ENCODE measurements around the gene HMBS. TPM values are rescaled to one million over a fixed set of nuclear protein-coding genes. Genes with fewer than 3 reads are reported as not detected.
A peak's percentile ranks its signal among the peaks of the same experiment; 100 is the strongest.

Gene HMBS
- total RNA-seq, 2 donors from 2014 or later, result 9.2 to 14.3 TPM

DNA sequence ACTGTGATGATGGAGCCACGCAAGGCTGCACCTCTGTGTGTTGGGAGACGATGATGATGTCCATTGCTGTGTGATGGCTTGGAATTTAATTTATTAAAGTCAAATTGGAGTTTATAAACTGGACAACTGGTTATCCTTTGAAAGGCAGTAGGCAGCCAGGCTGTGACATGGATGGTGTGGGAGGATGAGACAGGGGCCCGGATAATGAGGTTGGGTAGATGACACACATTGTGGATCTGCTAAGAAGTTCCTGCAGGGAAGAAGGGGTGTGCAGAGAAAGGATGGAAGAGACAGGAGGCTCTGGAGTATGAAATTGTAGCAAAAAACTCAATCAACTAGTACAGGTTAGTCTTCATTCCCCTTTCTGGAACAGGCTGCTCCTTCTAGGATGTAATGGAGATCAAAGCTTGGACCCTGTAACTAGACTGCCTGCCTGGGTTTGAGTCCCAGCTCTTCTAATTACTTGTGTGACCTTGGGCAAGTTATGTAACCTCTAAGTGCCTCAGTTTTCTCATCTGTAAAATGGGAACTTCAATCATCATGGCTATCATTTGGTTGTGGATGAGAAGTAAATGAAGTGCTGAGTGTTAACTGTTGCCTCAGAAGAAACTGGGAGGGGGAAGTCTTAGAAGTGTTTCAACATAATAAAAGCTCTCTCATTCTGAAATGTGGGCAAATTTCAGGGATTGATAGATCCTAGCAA is 32.5 kb downstream of the HMBS start:
- Histone ChIP-seq H3K4me1 (replicated peaks) (peaks cover 3% of the 10 kb centered on the region), H3K9me3 (no peaks in the 10 kb centered on the region), H3K4me3 (no peak overlapping the region), H3K36me3 (peaks cover 0 to 5% of the 10 kb centered on the region in 2 donors), H3K27me3 (replicated peaks; ENCODE audit: insufficient read depth) (no peaks in the 10 kb centered on the region), H3K27ac (no peak overlapping the region)
- TF ChIP-seq POLR2AphosphoS5 (IDR thresholded peaks at IDR 0.05), result no peak
- TF ChIP-seq POLR2A (IDR thresholded peaks at IDR 0.05), result no peak
- TF ChIP-seq, protein P1, sequence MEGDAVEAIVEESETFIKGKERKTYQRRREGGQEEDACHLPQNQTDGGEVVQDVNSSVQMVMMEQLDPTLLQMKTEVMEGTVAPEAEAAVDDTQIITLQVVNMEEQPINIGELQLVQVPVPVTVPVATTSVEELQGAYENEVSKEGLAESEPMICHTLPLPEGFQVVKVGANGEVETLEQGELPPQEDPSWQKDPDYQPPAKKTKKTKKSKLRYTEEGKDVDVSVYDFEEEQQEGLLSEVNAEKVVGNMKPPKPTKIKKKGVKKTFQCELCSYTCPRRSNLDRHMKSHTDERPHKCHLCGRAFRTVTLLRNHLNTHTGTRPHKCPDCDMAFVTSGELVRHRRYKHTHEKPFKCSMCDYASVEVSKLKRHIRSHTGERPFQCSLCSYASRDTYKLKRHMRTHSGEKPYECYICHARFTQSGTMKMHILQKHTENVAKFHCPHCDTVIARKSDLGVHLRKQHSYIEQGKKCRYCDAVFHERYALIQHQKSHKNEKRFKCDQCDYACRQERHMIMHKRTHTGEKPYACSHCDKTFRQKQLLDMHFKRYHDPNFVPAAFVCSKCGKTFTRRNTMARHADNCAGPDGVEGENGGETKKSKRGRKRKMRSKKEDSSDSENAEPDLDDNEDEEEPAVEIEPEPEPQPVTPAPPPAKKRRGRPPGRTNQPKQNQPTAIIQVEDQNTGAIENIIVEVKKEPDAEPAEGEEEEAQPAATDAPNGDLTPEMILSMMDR (IDR thresholded peaks at IDR 0.05), result no peak
- intact Hi-C loops (cut with DNase I), result no loop called here
- no peak for DNase-seq (ENCODE audit: low spot score)
- WGBS, result 94% methylated on average over 3 of the region's 3 CpGs

DNA sequence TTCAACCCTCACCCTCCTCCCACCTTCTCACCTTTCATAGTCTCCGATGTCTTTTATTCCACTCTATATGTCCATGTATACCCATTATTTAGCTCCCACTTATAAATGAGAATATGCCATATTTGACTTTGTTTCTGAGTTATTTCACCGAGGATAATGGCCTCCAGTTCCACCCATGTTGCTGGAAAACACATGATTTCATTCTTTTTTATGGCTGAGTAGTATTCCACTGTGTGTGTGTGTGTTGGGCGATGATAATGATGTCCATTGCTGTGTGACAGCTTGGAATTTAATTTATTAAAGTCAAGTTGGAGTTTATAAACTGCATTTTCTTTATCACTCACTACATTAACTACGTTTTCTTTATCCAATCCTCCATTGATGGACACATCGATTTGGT is 33.5 kb downstream of the HMBS start:
- no peaks in the 10 kb centered on the region for H3K36me3 ChIP-seq
- intact Hi-C loops (cut with DNase I), result no loop called here
- no peak for DNase-seq (ENCODE audit: low spot score)
- TF ChIP-seq, protein P1 (IDR thresholded peaks at IDR 0.05), result no peak
- no peak for TF ChIP-seq POLR2A (IDR thresholded peaks at IDR 0.05)
- TF ChIP-seq POLR2AphosphoS5 (IDR thresholded peaks at IDR 0.05), result no peak
- 96% methylated on average over 5 of the region's 5 CpGs for WGBS
- H3K27ac ChIP-seq, result no peak overlapping the region
- peaks cover 8% of the 10 kb centered on the region for H3K4me1 ChIP-seq (replicated peaks)
- no peaks in the 10 kb centered on the region for H3K27me3 ChIP-seq (replicated peaks; ENCODE audit: insufficient read depth)
- no peak overlapping the region for H3K4me3 ChIP-seq
- H3K9me3 ChIP-seq, result no peaks in the 10 kb centered on the region

DNA sequence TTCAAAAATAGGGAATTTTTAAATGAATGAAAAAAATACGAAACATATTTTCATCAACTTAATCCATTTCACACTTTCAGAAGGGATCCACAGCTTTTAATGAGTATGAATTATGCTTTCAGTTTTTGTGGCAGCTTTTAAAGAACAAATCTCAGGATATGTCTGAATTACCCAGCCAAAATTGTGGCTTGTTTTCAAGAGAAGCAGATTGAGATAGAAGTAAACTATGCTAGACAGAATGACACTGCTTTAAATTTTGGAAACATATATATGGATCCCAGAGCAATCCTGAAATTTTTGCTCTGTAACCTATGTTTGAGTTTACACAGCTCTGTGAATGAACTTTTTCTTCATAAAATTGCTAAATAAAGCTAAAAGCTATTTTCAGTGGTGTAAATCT is 34.3 kb downstream of the HMBS start:
- H3K36me3 ChIP-seq, result no peaks in the 10 kb centered on the region
- WGBS, result 94% methylated on average over 1 of the region's 1 CpG
- no peaks in the 10 kb centered on the region for H3K9me3 ChIP-seq
- peaks cover 8% of the 10 kb centered on the region for H3K4me1 ChIP-seq (replicated peaks)
- TF ChIP-seq POLR2A (IDR thresholded peaks at IDR 0.05) (no peak), POLR2AphosphoS5 (IDR thresholded peaks at IDR 0.05) (no peak)
- TF ChIP-seq, protein P1 (IDR thresholded peaks at IDR 0.05), result no peak
- H3K27ac ChIP-seq, result no peak overlapping the region
- no peak for DNase-seq (ENCODE audit: low spot score)
- H3K27me3 ChIP-seq (replicated peaks; ENCODE audit: insufficient read depth), result no peaks in the 10 kb centered on the region
- intact Hi-C loops (cut with DNase I), result no loop called here
- no peak overlapping the region for H3K4me3 ChIP-seq

DNA sequence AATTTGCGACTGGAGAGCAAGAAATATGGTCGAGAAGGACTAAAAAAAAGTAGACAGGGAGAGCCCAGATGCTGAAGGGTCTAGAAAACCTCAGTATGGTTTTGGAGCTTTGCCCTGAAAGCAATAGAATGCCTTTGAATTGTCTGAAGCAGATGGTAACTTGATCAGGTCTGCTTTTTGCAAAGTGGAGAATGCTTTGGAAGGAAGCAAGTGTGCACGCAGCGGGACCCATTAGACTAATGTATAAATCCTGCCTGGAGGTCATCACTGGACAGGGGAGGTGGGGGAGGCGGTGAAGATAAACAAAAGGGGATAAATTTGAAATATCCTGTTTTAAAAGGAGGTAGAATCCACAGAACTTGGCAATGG is 35.9 kb downstream of the HMBS start:
- Histone ChIP-seq H3K4me3 (peak overlapping the region; percentile 79 to 88), H3K4me1 (replicated peaks) (peaks cover 8% of the 10 kb centered on the region), H3K9me3 (no peaks in the 10 kb centered on the region), H3K27ac (peak overlapping the region; percentile 69 to 77), H3K27me3 (replicated peaks; ENCODE audit: insufficient read depth) (no peaks in the 10 kb centered on the region), H3K36me3 (no peaks in the 10 kb centered on the region)
- TF ChIP-seq POLR2A (IDR thresholded peaks at IDR 0.05) (no peak), POLR2AphosphoS5 (IDR thresholded peaks at IDR 0.05) (no peak)
- TF ChIP-seq, protein P1 (IDR thresholded peaks at IDR 0.05), result no peak
- DNase-seq (ENCODE audit: low spot score), result no peak
- 12% methylated on average over 5 of the region's 5 CpGs for WGBS
- intact Hi-C loops (cut with DNase I), result no loop called here

Data from prostate gland (tissue), 2 donors.